GM18868 (cell line): ENCODE measurements around the gene SERINC4.
A peak's percentile ranks its signal among the peaks of the same experiment; 100 is the strongest.

Source experiments
- ATAC-seq: cut with Tn5 transposase; IDR thresholded peaks from one replicate; pipeline ENCODE4 v1.9.1; 2021; ENCODE audit warnings: mild to moderate bottlenecking, moderate library complexity; ENCODE audit not compliant: unreplicated experiment

SERINC4 gene

DNA sequence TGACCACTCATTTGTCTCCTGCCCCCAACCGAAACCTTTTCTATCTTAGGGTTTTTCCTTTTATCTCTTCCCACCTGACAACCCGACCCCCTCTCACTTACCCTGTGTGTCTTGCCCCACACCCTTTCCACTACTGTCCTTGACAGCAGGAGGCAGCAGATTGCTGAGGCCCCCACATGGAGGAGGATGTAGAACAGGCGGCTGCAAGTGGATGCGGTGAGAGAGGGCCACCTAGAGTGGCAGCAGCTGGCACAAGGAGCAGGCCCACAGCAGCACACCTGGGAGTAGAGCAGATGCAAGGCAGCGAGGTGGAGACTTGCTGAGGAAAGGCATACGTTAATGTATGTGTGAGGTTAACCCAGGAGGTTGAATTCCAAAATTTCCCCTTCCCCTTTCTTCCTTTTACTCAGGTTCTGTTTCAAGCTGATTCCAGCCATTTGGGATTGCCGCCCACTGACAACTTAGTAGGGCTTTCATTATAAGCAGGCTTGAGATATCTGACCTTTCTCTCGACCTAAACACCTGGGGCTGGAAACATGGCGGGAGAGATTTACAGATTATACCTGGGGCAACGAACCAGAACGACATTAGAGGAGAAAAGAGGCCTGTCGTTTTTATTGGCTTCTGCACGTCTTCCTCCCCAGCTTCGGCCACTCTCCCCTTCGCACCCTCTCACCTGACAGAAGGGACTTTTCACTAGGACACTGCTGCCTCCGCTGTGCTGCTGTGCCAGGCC, 643 bp downstream of the SERINC4 start:
- ATAC-seq = peak; percentile 39

GRCh38 chr15:43796566-43796965, 3.5 kb downstream of the SERINC4 start:
- no peak for ATAC-seq

DNA sequence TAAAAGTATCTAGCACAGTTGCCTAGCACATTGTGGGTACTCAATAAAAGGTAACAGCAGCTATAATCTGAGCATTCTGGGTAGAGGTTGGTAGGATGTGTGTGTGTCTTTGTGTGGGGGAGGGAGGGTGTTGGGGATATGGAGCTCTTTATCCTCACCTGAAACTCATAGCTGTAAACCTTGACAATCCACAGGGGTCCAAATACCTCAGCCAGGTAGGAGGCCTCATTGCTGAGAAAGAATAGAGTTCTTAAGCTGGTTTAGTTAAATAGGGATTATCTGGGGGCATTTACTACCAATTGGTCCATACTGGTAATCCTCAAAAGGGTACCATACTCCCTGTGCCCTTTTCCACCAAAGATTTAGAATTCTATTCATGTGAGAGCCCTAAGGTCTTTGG, 4.0 kb downstream of the SERINC4 start:
- ATAC-seq = no peak

DNA sequence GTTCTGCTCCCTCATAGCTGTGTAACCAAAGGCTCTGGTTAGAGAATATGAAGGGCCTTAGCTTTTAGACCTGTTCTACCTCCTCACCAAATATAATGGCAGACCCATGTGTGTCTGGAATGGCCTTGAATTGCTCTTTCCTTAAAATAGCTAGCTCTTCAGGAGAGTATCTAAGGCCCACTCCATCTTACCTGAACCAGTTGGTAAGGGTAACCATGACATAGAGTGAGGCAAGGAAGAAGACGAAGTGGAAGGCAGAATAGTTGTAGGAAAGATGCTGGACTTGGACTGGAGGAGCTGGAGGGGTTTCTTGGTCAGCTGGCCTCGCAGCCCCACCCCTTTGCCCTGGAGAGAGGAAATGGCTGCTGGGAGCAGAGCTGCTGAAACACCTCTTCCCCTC, 4.8 kb downstream of the SERINC4 start:
- ATAC-seq = no peak

GRCh38 chr15:43794269-43795037, 5.6 kb downstream of the SERINC4 start:
- ATAC-seq = no peak

GRCh38 chr15:43793647-43794046, 6.4 kb downstream of the SERINC4 start:
- no peak for ATAC-seq

DNA sequence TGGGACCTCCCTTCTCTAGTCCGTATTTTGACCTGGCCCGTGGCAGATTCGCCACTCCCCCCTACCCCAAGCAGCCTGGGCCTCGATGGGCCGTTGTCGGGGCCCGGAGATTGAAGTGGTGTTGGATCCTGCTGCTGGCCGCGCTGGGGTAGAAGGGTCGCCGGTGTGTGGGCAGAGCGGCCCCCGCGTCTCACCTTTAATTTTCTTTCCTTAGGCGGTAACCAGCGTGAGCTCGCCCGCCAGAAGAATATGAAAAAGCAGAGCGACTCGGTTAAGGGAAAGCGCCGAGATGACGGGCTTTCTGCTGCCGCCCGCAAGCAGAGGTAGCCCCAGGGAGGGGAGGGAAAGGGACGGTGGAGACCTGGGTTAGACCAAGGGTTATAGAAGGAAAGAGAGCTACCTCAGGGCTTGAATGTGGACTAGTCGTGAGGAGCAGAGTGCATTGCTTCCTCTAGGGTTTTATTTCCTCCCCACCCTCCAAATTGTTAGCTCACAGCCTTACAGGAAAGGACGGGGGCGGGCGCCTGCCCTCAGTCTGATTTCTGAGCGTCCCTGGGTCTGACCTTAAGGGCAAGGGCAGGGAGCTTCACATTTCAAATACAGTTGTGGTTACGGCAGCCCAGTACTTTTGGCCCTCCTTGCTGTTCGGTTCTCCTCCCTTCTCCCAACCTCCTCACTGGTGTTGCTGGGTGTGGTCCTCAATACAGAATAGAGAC, 7.1 kb downstream of the SERINC4 start:
- ATAC-seq = no peak

DNA sequence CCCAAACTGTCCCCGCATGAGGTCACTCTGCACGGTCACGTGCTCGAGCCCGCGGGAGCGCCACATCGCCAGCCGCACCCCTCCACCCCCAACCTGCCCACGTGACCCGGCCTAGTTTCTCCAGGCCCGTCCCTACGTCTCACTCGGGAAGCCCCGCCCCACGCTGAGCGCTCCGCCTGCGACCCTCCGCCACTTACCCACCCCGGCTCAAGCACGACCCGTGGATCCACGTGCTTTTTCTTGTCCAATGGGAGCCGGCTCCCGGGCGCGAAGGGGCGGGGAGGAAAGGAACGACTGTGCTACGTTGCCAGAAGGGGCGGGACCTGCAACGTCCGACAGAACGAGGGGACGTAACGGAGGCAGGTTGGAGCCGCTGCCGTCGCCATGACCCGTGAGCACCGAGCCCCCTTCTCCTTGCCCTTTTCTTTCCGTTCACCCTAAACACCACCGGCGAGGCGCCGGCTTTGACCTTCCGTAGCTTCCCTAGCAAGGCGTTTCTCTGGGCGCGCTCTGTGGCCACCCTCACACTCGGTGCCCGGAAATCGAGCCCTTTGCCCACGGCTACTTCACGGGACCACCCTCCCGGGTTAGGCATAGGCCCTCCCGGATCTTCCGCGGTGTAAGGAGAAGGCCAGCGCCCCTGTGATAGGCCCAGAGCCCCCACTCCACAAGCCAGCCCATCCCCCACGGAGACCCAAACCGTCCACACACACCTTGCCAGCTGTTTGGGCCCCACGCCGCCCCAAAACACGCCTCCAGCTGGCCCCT, 7.8 kb downstream of the SERINC4 start, which contains the start of gene SERF2:
Gene SERF2 (plus strand): TSS at position 328 of the 768 bp plus-strand sequence. CDS start 57 bp downstream, at position 385.
- peak; percentile 85 for ATAC-seq

GRCh38 chr15:43789409-43789808, 10.6 kb downstream of the SERINC4 start:
- ATAC-seq = no peak

DNA sequence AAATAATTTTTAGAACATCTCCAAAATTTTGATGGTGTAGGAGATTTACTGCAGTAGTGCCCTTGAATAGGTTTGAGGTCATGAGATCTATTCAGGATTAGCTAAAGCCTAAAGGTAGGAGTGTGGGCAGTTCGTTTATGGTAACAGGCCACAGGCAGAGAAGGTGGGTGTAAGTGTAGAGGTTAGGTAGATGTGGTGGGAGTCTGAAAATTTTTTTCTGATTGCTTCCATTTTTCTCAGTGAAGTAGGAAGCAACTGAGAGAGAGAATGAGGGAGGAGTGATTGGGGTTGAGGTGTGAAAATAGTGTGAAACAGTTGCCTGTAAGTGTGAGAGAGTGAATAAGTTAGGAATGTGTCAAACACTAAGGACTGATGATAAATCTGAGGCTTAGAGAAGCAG, 21.0 kb downstream of the SERINC4 start:
- no peak for ATAC-seq

- ATAC-seq = peak; percentile 54
These were observed 22.6 kb downstream of the SERINC4 start for GRCh38 chr15:43777267-43777914.

DNA sequence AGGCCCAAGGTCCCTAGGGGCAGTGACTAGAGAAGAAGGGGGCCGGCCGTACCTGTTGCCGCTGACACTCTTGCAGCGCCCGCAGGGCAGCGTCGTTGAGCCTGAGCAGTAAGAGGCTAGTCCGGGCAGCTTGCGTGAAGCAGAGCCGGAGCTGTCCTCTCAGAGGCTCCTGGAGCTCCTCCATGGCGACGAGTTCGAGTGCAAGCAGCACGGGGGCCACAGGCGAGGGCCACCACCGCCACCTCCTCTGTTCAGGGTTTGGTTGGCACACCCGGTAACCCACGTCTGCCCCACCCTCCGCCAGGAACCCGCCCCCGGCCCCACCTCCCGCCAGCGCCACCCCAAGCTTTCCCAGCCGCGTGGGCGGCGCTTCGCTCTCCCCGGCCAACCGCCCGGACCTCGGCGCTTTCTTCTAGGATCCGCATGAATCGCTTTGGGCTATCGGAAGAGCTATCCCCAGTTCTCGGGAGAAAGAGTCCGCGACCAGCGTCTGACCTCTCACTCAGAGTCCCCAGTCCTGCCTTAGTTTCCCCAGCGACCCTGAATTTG, 23.2 kb downstream of the SERINC4 start, which contains the start of gene ELL3:
Gene ELL3 (minus strand): TSS at position 249 of the 549 bp plus-strand sequence. CDS start 65 bp downstream, at position 184.
- ATAC-seq = peak; percentile 48

- peak; percentile 63 for ATAC-seq
These were observed 23.8 kb downstream of the SERINC4 start for GRCh38 chr15:43776101-43776717.

GRCh38 chr15:43775411-43775965, 24.5 kb downstream of the SERINC4 start:
- no peak for ATAC-seq

GRCh38 chr15:43774062-43774461, 26.0 kb downstream of the SERINC4 start:
- no peak for ATAC-seq

- no peak for ATAC-seq
These were observed 27.4 kb downstream of the SERINC4 start for GRCh38 chr15:43772624-43773023.

GRCh38 chr15:43771816-43772215, 28.2 kb downstream of the SERINC4 start:
- ATAC-seq = no peak

GRCh38 chr15:43769584-43770228, 30.3 kb downstream of the SERINC4 start:
- no peak for ATAC-seq
